Ovary (tissue), 9 donors: Measurements from ENCODE around the gene DUSP2. TPM values are rescaled to one million over a fixed set of nuclear protein-coding genes. Genes with fewer than 3 reads are reported as not detected.

Experiments
- DNase-seq, 5 donors: peaks; one replicate each; pipeline ENCODE4 v3.0.0-alpha.2; 2019 to 2020
- H3K27ac ChIP-seq, 2 donors: fragments of 200-600 bp; one replicate each; pipeline versions ENCODE4 v1.5.1 to v1.8.0; 2019 to 2022
- H3K27me3 ChIP-seq: fragments of 200-600 bp; one replicate; pipeline ENCODE4 v1.8.0; 2022
- H3K36me3 ChIP-seq: fragments of 200-600 bp; sonication (generic); one replicate; pipeline ENCODE4 v1.5.1; 2019
- H3K4me1 ChIP-seq: one replicate; pipeline ENCODE4 v1.8.1; 2013; ENCODE audit warnings: mild to moderate bottlenecking, moderate library complexity; ENCODE audit not compliant: insufficient read depth
- H3K4me3 ChIP-seq: fragments of 200-600 bp; sonication (generic); one replicate; pipeline ENCODE4 v1.5.1; 2017
- H3K9me3 ChIP-seq, 2 donors: fragments of 200-600 bp in 1 of 2; sonication (generic) in 1 of 2; one replicate each; pipeline versions ENCODE4 v1.5.1 to v1.8.1; 2013 to 2019; ENCODE audit warnings: mild to moderate bottlenecking in 1 of 2, moderate library complexity in 1 of 2
- CTCF ChIP-seq, 3 donors: fragments of 450-650 bp in 2 of 3; fragments of 200-600 bp in 1 of 3; IDR thresholded peaks; one replicate each; pipeline versions ENCODE4 v1.5.1 to v1.8.0; 2016 to 2022; ENCODE audit warnings: antibody characterized with exemption in 3 of 3, mild to moderate bottlenecking in 1 of 3
- EP300 ChIP-seq: sonication (generic); formaldehyde crosslinking; IDR thresholded peaks from one replicate; pipeline ENCODE4 v1.6.1; 2017; ENCODE audit warnings: antibody characterized with exemption
- POLR2A ChIP-seq: fragments of 450-650 bp; IDR thresholded peaks from one replicate; pipeline ENCODE4 v1.6.1; 2017; ENCODE audit warnings: antibody characterized with exemption, mild to moderate bottlenecking, moderate library complexity
- WGBS, 3 donors: extraction: QIAGEN DNeasy Blood & Tissue Kit in 1 of 3; methylation state at CpG; one replicate each; pipeline versions ENCODE4 v1.1.5 to v1.1.7; 2013 to 2017; 5-methylcytosine and 5-hydroxymethylcytosine counted together
- intact Hi-C, 4 donors: fragments of 100-400 bp; cut with DNase I; formaldehyde crosslinking; loops; one replicate each; pipeline versions ENCODE4 v1.11.0 to v1.15.1; 2022 to 2023
- polyA plus RNA-seq, 2 donors: library from polyadenylated mRNA; stranded (reverse); fragments of 200-250 nt in 1 of 2; fragments of 350-450 nt in 1 of 2; fragmentation: Illumina TruSeq in 1 of 2; extraction: RNeasy Lipid Tissue Mini Kit (QIAGEN cat#74804) in 1 of 2; gene quantifications; one replicate each; pipeline ENCODE4 v1.2.3, GENCODE V29; 2013 to 2014
- total RNA-seq, 7 donors: library from RNA; depleted of rRNA in 2 of 7; stranded (reverse); fragments of >200 nt in 2 of 7; fragmentation: NEBNext Ultra II Directional in 3 of 7; extraction: Animal tissue kit (Norgen Biotek cat#: 25700) in 3 of 7; gene quantifications; one replicate each; pipeline versions ENCODE4 v1.1.0 to v1.2.4, GENCODE V29; 2016 to 2023
- donor health status: DM: no; HTN: no; CAD: no; lungs with moderate emphysema.
- donor health status: DM: no; HTN: no; CAD: no.
- donor health status: Bipolar disorder and iron deficiency.
- donor health status: DM: yes; HTN: yes; CAD: no.
- donor health status: DM: no; HTN: no; CAD: no.
- donor health status: DM: yes; HTN: yes; CAD: no.

DUSP2 gene
- total and polyA plus RNA-seq, 9 donors: 0.52 to 111 (median 3.1) TPM

- Histone ChIP-seq H3K4me1 (no peaks in the 10 kb centered on the region), H3K4me3 (no peak overlapping the region), H3K27ac (no peak overlapping the region), H3K27me3 (no peaks in the 10 kb centered on the region), H3K36me3 (no peaks in the 10 kb centered on the region), H3K9me3 (no peaks in the 10 kb centered on the region)
- no peak for TF ChIP-seq CTCF (IDR thresholded peaks at IDR 0.05)
- no peak for TF ChIP-seq POLR2A
- no peak for TF ChIP-seq EP300
- WGBS, 3 donors: 84 to 89% (median 88%) methylated on average over 6 of the region's 6 CpGs
- DNase-seq: no peak
- intact Hi-C loops: no loop called here
Observed at GRCh38 chr2:96128456-96128855, 16.8 kb downstream of the DUSP2 start.

GRCh38 chr2:96124406-96125265 lies 20.6 kb downstream of the DUSP2 start:
- DNase-seq: no peak
- 89 to 92% (median 91%) methylated on average over 14 of the region's 14 CpGs for WGBS, 3 donors

GRCh38 chr2:96123936-96124335 lies 21.3 kb downstream of the DUSP2 start:
- no peak overlapping the region for H3K27ac ChIP-seq
- no peaks in the 10 kb centered on the region for H3K9me3 ChIP-seq
- H3K4me1 ChIP-seq: no peaks in the 10 kb centered on the region
- no peaks in the 10 kb centered on the region for H3K36me3 ChIP-seq
- intact Hi-C loops: no loop called here
- no peak for TF ChIP-seq EP300
- TF ChIP-seq CTCF (IDR thresholded peaks at IDR 0.05): no peak
- TF ChIP-seq POLR2A: no peak
- H3K27me3 ChIP-seq: no peaks in the 10 kb centered on the region
- no peak for DNase-seq
- H3K4me3 ChIP-seq: no peak overlapping the region
- WGBS, 3 donors: 87 to 91% (median 90%) methylated on average over 11 of the region's 11 CpGs

More at GRCh38 chr2:96124406-96125265, 20.6 kb downstream of the DUSP2 start:
- Histone ChIP-seq H3K27me3 (no peaks in the 10 kb centered on the region), H3K36me3 (no peaks in the 10 kb centered on the region), H3K4me3 (no peak overlapping the region), H3K9me3 (no peaks in the 10 kb centered on the region), H3K4me1 (no peaks in the 10 kb centered on the region), H3K27ac (no peak overlapping the region)
- intact Hi-C loops: no loop called here
- TF ChIP-seq EP300 (no peak), CTCF (IDR thresholded peaks at IDR 0.05) (no peak), POLR2A (no peak)

GRCh38 chr2:96123290-96123689 lies 21.9 kb downstream of the DUSP2 start:
- Histone ChIP-seq H3K36me3 (no peaks in the 10 kb centered on the region), H3K4me1 (no peaks in the 10 kb centered on the region), H3K4me3 (no peak overlapping the region), H3K27me3 (no peaks in the 10 kb centered on the region), H3K27ac (no peak overlapping the region), H3K9me3 (no peaks in the 10 kb centered on the region)
- no peak for DNase-seq
- WGBS, 3 donors: 86 to 100% (median 91%) methylated on average over 1 of the region's 1 CpG
- intact Hi-C loops: no loop called here
- TF ChIP-seq EP300: no peak
- TF ChIP-seq CTCF (IDR thresholded peaks at IDR 0.05): no peak
- no peak for TF ChIP-seq POLR2A
